ENCODE measurements around the gene CNTNAP4. TPM values are rescaled to one million over a fixed set of nuclear protein-coding genes. Genes with fewer than 3 reads are reported as not detected.

Gene CNTNAP4
- total RNA-seq, 1 experiment from 2014 or later: not detected

- Histone ChIP-seq H3K9ac (ENCODE audit: low read length) (no peak overlapping the region), H3K79me2 (ENCODE audit: insufficient read depth, low read length) (no peaks in the 10 kb centered on the region), H3K4me3 (replicated peaks in 1 of 2; ENCODE audit: low read depth in 1 of 2, low read length in 2 of 2) (no peak overlapping the region), H3K36me3 (ENCODE audit: control insufficient read depth in 1 of 2, insufficient read depth in 2 of 2, low read length in 2 of 2) (no peaks in the 10 kb centered on the region), H3K4me2 (ENCODE audit: low read length) (no peak overlapping the region), H4K20me1 (ENCODE audit: insufficient read depth) (no peaks in the 10 kb centered on the region), H3K4me1 (ENCODE audit: control insufficient read depth in 1 of 2, insufficient read depth in 2 of 2, low read length in 2 of 2) (no peaks in the 10 kb centered on the region), H3K9me2 (ENCODE audit: insufficient read depth) (no peaks in the 10 kb centered on the region), H3K27ac (ENCODE audit: low read depth, low read length) (no peak overlapping the region), H3K9me3 (ENCODE audit: control insufficient read depth in 1 of 2, insufficient read depth in 1 of 2, low read depth in 1 of 2, low read length in 2 of 2) (peaks cover 0 to 3% of the 10 kb centered on the region in 2 experiments; a peak in 2 of 4 replicates), H3K27me3 (ENCODE audit: insufficient read depth, low read length) (no peaks in the 10 kb centered on the region), H2AFZ (ENCODE audit: low read depth, low read length, poor library complexity, severe bottlenecking) (no peak overlapping the region)
- POLR2A ChIA-PET: no interaction called here
- CTCF ChIA-PET: no interaction called here
- no TSS peak for BruUV-seq (replicated peaks)
- RAD21 ChIA-PET (ENCODE audit: low non-redundant PET in 1 of 2, low total read pairs in 2 of 2, uncharacterized antibody in 2 of 2, unreplicated experiment in 2 of 2): no interaction called here
- intact Hi-C loops (cut with micrococcal nuclease): no loop called here
- no peak for ATAC-seq
- DNase-seq (ENCODE audit: low read depth, low spot score): no peak
- TF ChIP-seq ELF1 (IDR thresholded peaks at IDR 0.05; ENCODE audit: borderline replicate concordance, low read depth) (no peak), SRF (IDR thresholded peaks at IDR 0.05; ENCODE audit: low read depth) (no peak), RAD21 (IDR thresholded peaks at IDR 0.05; ENCODE audit: low read depth) (no peak), ZFX (IDR thresholded peaks at IDR 0.05) (no peak), CEBPB (IDR thresholded peaks at IDR 0.05; ENCODE audit: low read depth) (no peak), CBX3 (IDR thresholded peaks at IDR 0.05; ENCODE audit: low read depth) (no peak), CTCF (IDR thresholded peaks at IDR 0.05 in 2 of 3, conservative IDR thresholded peaks at IDR 0.05 in 1 of 3; ENCODE audit: borderline replicate concordance in 1 of 3, insufficient read depth in 1 of 3, low read depth in 2 of 3, low read length in 2 of 3) (no peak), POLR2AphosphoS5 (IDR thresholded peaks at IDR 0.05; ENCODE audit: low read depth, low read length) (no peak), YY1 (IDR thresholded peaks at IDR 0.05; ENCODE audit: extremely low read depth, insufficient replicate concordance, low read depth, low read length) (no peak), EGR1 (IDR thresholded peaks at IDR 0.05; ENCODE audit: low read depth) (no peak)
These were observed 66.6 kb downstream of the CNTNAP4 start for GRCh38 chr16:76343769-76344168.

All from HCT116 (cell line).